Measurements from ENCODE around the gene TP53INP2. TPM values are rescaled to one million over a fixed set of nuclear protein-coding genes. Genes with fewer than 3 reads are reported as not detected.

The TP53INP2 gene
- total and polyA plus RNA-seq, 2 of the 13 experiments (the other 11 are each of a cell fraction or from before 2014, with no cell fraction given), result 5.2 to 18.8 TPM

- 0 out of 2 replicates have a peak, but pooled peaks have one; percentile 21 for TF ChIP-seq IKZF5 (CRISPR knock-in tag; IDR thresholded peaks at IDR 0.05)
- peak; percentile 89 for TF ChIP-seq NCOR1 (IDR thresholded peaks at IDR 0.05; ENCODE audit: borderline replicate concordance, low read length)
- TF ChIP-seq NFRKB (IDR thresholded peaks at IDR 0.05), result no peak
- TF ChIP-seq CREB1 (IDR thresholded peaks at IDR 0.05), result no peak
- peak; percentile 78 for TF ChIP-seq CREB1 (CRISPR knock-in tag; IDR thresholded peaks at IDR 0.05)
- TF ChIP-seq ZNF576 (CRISPR knock-in tag; IDR thresholded peaks at IDR 0.05), result 0 out of 2 replicates have a peak, but pooled peaks have one; percentile 37
- peak; percentile 44; the same call in 1 of the 2 replicates for TF ChIP-seq DPF2 (CRISPR knock-in tag; IDR thresholded peaks at IDR 0.05; ENCODE audit: borderline replicate concordance, low read depth)
- 0 out of 2 replicates have a peak, but pooled peaks have one; percentile 74 for TF ChIP-seq ZNF468 (CRISPR knock-in tag; IDR thresholded peaks at IDR 0.05)
- no peak for TF ChIP-seq JUN (CRISPR knock-in tag; IDR thresholded peaks at IDR 0.05)
- TF ChIP-seq ZNF781 (CRISPR knock-in tag; IDR thresholded peaks at IDR 0.05; ENCODE audit: borderline replicate concordance, not compliant biosample characterization), result peak; percentile 74
- no peak for TF ChIP-seq ZNF570 (CRISPR knock-in tag; IDR thresholded peaks at IDR 0.05; ENCODE audit: borderline replicate concordance)
- 0 out of 2 replicates have a peak, but pooled peaks have one; percentile 50 for TF ChIP-seq ISL2 (CRISPR knock-in tag; IDR thresholded peaks at IDR 0.05)
- peak; percentile 95 for TF ChIP-seq ARID5B (CRISPR knock-in tag; IDR thresholded peaks at IDR 0.05)
- TF ChIP-seq E2F5 (CRISPR knock-in tag; conservative IDR thresholded peaks at IDR 0.05), result no peak
- TF ChIP-seq ELF3 (CRISPR knock-in tag; IDR thresholded peaks at IDR 0.05), result peak; percentile 74
- TF ChIP-seq ZEB1 (IDR thresholded peaks at IDR 0.05; ENCODE audit: insufficient replicate concordance, low read depth), result peak; percentile 42
- TF ChIP-seq MAX (IDR thresholded peaks at IDR 0.05), result peak; percentile 79
- peak; percentile 82 for TF ChIP-seq SKI (IDR thresholded peaks at IDR 0.05; ENCODE audit: partially characterized antibody)
- 0 out of 2 replicates have a peak, but pooled peaks have one; percentile 20 for TF ChIP-seq GATAD1 (CRISPR knock-in tag; IDR thresholded peaks at IDR 0.05)
Observed at GRCh38 chr20:34712525-34713192, 8.5 kb downstream of the TP53INP2 start (continued).
